Liver (tissue), 9 donors: ENCODE results near the gene PTPRN2. TPM values are rescaled to one million over a fixed set of nuclear protein-coding genes. Genes with fewer than 3 reads are reported as not detected.

ENCODE experiments used
- DNase-seq: peaks from one replicate; pipeline ENCODE4 v3.0.0-alpha.2; 2017; ENCODE audit warnings: low spot score
- H3K27ac ChIP-seq, 2 donors: one replicate each; pipeline ENCODE4 v1.7.0; 2013; ENCODE audit warnings: inconsistent platforms in 2 of 2, low read length in 2 of 2, control low read depth in 1 of 2, low read depth in 1 of 2, mild to moderate bottlenecking in 1 of 2
- H3K27me3 ChIP-seq, 4 donors: one replicate each; pipeline versions ENCODE4 v1.6.1 to v1.7.0; 2013; ENCODE audit warnings: low read length in 3 of 4, inconsistent platforms in 1 of 4, mild to moderate bottlenecking in 1 of 4, moderate library complexity in 1 of 4; ENCODE audit not compliant: control insufficient read depth in 4 of 4, insufficient read depth in 4 of 4
- H3K36me3 ChIP-seq, 4 donors: one replicate each; pipeline versions ENCODE4 v1.6.1 to v1.7.0; 2013; ENCODE audit warnings: low read length in 3 of 4, mild to moderate bottlenecking in 3 of 4, low read depth in 1 of 4, moderate library complexity in 1 of 4; ENCODE audit not compliant: control insufficient read depth in 4 of 4, insufficient read depth in 3 of 4
- H3K4me1 ChIP-seq, 4 donors: one replicate each; pipeline versions ENCODE4 v1.6.1 to v1.7.0; 2013; ENCODE audit warnings: low read length in 3 of 4, mild to moderate bottlenecking in 3 of 4, moderate library complexity in 1 of 4; ENCODE audit not compliant: control insufficient read depth in 4 of 4, insufficient read depth in 4 of 4
- H3K4me3 ChIP-seq, 3 donors: one replicate each; pipeline versions ENCODE4 v1.6.1 to v1.7.0; 2013; ENCODE audit warnings: low read length in 3 of 3, control low read depth in 1 of 3, low read depth in 1 of 3, mild to moderate bottlenecking in 1 of 3
- H3K9ac ChIP-seq, 2 donors: one replicate each; pipeline ENCODE4 v1.7.0; 2013; ENCODE audit warnings: low read length in 2 of 2, mild to moderate bottlenecking in 2 of 2, moderate library complexity in 2 of 2, control low read depth in 1 of 2, low read depth in 1 of 2
- H3K9me3 ChIP-seq, 4 donors: one replicate each; pipeline versions ENCODE4 v1.6.1 to v1.7.0; 2013; ENCODE audit warnings: low read length in 3 of 4; ENCODE audit not compliant: control insufficient read depth in 4 of 4
- ATF3 ChIP-seq: IDR thresholded peaks from 2 replicates; pipeline ENCODE4 v1.6.1; 2016; ENCODE audit warnings: antibody characterized with exemption
- FOXA1 ChIP-seq: IDR thresholded peaks from 2 replicates; pipeline ENCODE4 v1.6.1; 2016; ENCODE audit warnings: antibody characterized with exemption
- HNF4A ChIP-seq, 2 donors: conservative IDR thresholded peaks; 2 replicates each; pipeline ENCODE4 v1.6.1; 2016; ENCODE audit warnings: antibody characterized with exemption in 2 of 2, mild to moderate bottlenecking in 2 of 2
- HNF4G ChIP-seq: IDR thresholded peaks from 2 replicates; pipeline ENCODE4 v1.6.1; 2016; ENCODE audit warnings: antibody characterized with exemption
- NR2F2 ChIP-seq: IDR thresholded peaks from 2 replicates; pipeline ENCODE4 v1.6.1; 2016; ENCODE audit warnings: antibody characterized with exemption
- RAD21 ChIP-seq, 2 donors: IDR thresholded peaks; 2 replicates each; pipeline ENCODE4 v1.6.1; 2016; ENCODE audit warnings: antibody characterized with exemption in 2 of 2, mild to moderate bottlenecking in 2 of 2
- REST ChIP-seq: IDR thresholded peaks from 2 replicates; pipeline ENCODE4 v1.6.1; 2016; ENCODE audit warnings: antibody characterized with exemption, mild to moderate bottlenecking
- RXRA ChIP-seq, 2 donors: IDR thresholded peaks; 2 replicates each; pipeline ENCODE4 v1.6.1; 2017 to 2018; ENCODE audit warnings: antibody characterized with exemption in 2 of 2, mild to moderate bottlenecking in 1 of 2
- SP1 ChIP-seq: IDR thresholded peaks from 2 replicates; pipeline ENCODE4 v1.6.1; 2018; ENCODE audit warnings: antibody characterized with exemption, mild to moderate bottlenecking
- TAF1 ChIP-seq: conservative IDR thresholded peaks from 2 replicates; pipeline ENCODE4 v1.6.1; 2016; ENCODE audit warnings: antibody characterized with exemption, mild to moderate bottlenecking
- YY1 ChIP-seq: IDR thresholded peaks from 2 replicates; pipeline ENCODE4 v1.6.1; 2016; ENCODE audit warnings: antibody characterized with exemption, mild to moderate bottlenecking
- WGBS: extraction: QIAGEN DNeasy Blood & Tissue Kit; methylation state at CpG from one replicate; pipeline ENCODE4 v1.1.7; 2013; 5-methylcytosine and 5-hydroxymethylcytosine counted together
- polyA plus RNA-seq, 2 donors: library from polyadenylated mRNA; stranded (reverse) in 1 of 2; unstranded in 1 of 2; fragments of 200-250 nt in 1 of 2; fragments of >200 nt in 1 of 2; fragmentation: Nextera tagmentation in 1 of 2; extraction: Ambion mirVana in 1 of 2; gene quantifications; one replicate each; pipeline versions ENCODE4 v1.2.1 to v1.2.3, GENCODE V29; 2013 to 2015
- total RNA-seq, 2 donors: library from RNA; depleted of rRNA; stranded (reverse); fragments of >200 nt; gene quantifications; one replicate each; pipeline ENCODE4 v1.2.3, GENCODE V29; 2014
- TF ChIP-seq, protein P1 (sequence below): fragments of 150-350 bp; IDR thresholded peaks from 2 replicates; pipeline ENCODE4 v1.5.1; 2017; ENCODE audit warnings: improper control_type of control experiment, low read depth, low read length; ENCODE audit not compliant: missing input control
- donor health status: healthy.
- donor health status: healthy.
- donor health status: healthy.
- donor health status: healthy.
- donor health status: healthy.

Gene PTPRN2
- total and polyA plus RNA-seq, 4 donors, result 0.75 to 1.9 (median 1.1) TPM

GRCh38 chr7:157687845-157688532 lies 899.6 kb downstream of the PTPRN2 start:
- Histone ChIP-seq H3K4me1 (peaks cover 4 to 28% (median 9%) of the 10 kb centered on the region in 4 donors), H3K36me3 (no peaks in the 10 kb centered on the region), H3K4me3 (no peak overlapping the region), H3K27ac (no peak overlapping the region), H3K9ac (no peak overlapping the region), H3K27me3 (peaks cover 0 to 38% (median 13%) of the 10 kb centered on the region in 4 donors), H3K9me3 (no peaks in the 10 kb centered on the region)
- DNase-seq, result no peak
- WGBS, result 12% methylated on average over 9 of the region's 9 CpGs
- TF ChIP-seq HNF4A (conservative IDR thresholded peaks at IDR 0.05), result no peak
- no peak for TF ChIP-seq TAF1
- TF ChIP-seq YY1, result no peak

DNA sequence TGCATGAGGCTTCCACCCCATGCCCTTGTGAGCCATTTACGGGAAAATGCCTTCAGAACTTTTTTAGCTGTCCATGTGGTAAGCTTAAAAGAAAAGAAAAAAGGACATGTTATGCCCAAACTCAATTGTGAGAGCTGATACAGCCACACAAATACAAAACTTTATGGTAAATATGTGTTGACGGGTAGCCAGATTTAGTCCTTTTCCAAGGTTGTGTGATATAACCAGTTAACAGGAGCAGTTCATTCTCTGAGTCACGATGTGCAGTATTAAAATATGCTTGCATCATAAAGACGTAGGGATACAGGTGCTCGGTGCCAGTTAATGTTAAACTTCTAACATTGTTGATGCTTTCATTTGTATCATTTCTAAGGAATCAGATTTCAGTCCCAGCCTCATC lies 900.5 kb downstream of the PTPRN2 start:
- H3K36me3 ChIP-seq, result no peaks in the 10 kb centered on the region
- H3K9ac ChIP-seq, result no peak overlapping the region
- WGBS, result 13% methylated on average over 5 of the region's 5 CpGs
- H3K27me3 ChIP-seq, result peaks cover 3 to 35% (median 17%) of the 10 kb centered on the region in 4 donors
- H3K4me1 ChIP-seq, result peaks cover 4 to 28% (median 8%) of the 10 kb centered on the region in 4 donors
- H3K9me3 ChIP-seq, result no peaks in the 10 kb centered on the region
- H3K4me3 ChIP-seq, result no peak overlapping the region
- H3K27ac ChIP-seq, result no peak overlapping the region
- no peak for DNase-seq
- TF ChIP-seq REST, result no peak
- no peak for TF ChIP-seq TAF1
- no peak for TF ChIP-seq RAD21 (IDR thresholded peaks at IDR 0.05)
- TF ChIP-seq, protein P1, sequence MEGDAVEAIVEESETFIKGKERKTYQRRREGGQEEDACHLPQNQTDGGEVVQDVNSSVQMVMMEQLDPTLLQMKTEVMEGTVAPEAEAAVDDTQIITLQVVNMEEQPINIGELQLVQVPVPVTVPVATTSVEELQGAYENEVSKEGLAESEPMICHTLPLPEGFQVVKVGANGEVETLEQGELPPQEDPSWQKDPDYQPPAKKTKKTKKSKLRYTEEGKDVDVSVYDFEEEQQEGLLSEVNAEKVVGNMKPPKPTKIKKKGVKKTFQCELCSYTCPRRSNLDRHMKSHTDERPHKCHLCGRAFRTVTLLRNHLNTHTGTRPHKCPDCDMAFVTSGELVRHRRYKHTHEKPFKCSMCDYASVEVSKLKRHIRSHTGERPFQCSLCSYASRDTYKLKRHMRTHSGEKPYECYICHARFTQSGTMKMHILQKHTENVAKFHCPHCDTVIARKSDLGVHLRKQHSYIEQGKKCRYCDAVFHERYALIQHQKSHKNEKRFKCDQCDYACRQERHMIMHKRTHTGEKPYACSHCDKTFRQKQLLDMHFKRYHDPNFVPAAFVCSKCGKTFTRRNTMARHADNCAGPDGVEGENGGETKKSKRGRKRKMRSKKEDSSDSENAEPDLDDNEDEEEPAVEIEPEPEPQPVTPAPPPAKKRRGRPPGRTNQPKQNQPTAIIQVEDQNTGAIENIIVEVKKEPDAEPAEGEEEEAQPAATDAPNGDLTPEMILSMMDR, result no peak
- TF ChIP-seq FOXA1, result no peak
- no peak for TF ChIP-seq HNF4G
- TF ChIP-seq NR2F2, result no peak
- TF ChIP-seq RXRA (IDR thresholded peaks at IDR 0.05), result no peak
- TF ChIP-seq SP1, result no peak
- TF ChIP-seq YY1, result no peak
- no peak for TF ChIP-seq ATF3
